ENCODE data around the gene C19orf25. TPM values are rescaled to one million over a fixed set of nuclear protein-coding genes. Genes with fewer than 3 reads are reported as not detected.
A peak's percentile ranks its signal among the peaks of the same experiment; 100 is the strongest.

C19orf25 gene
- total and polyA plus RNA-seq, 7 donors = 8.1 to 45.0 (median 19.9) TPM

DNA sequence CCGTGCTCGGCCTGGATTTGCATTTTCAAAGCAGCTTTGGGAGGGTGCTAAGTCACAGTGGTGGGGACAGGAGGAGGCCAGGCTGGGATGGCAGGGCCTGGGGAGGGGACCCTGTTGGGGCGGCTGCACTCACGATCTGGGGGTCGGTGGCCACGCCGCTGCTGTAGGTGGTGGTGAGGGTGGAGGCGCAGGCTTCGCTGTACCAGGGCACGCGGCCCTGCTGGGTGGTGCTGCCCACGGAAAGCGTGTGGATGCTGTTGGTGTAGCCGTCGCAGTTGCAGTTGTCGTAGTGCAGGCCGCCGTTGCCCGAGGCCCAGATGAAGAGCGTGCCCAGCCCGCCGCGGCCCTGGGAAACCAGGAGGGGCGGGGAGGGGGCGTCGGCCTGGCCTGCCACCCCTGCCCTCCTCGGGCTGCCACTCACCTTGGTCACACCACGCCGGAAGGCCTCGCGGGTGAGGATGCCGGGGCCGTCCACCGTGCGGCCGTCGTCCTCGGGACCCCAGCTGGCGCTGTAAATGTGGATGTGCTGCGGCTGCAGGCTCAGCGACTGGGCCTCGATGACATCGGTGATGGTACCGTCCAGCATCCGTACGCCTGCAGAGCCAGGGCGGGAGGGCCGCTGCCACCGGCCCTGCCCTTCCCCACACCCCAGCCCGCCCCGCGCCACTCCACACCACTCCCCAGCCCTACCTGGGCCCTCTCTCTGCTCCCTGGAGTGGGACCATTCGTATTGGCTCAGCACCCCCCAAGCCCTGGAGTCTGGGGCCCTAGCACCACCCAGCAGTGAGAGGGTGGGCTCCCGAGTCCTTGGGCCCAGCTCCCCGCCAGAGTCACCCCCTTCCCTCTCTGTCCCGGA lies 7.9 kb upstream of the C19orf25 start:
- no peak for ATAC-seq
- intact Hi-C loops (cut with DNase I) = no loop called here
- WGBS, 3 donors = 92% methylated on average over 47 to 56 of the region's 56 CpGs
- peaks cover 7% of the 10 kb centered on the region for H3K4me1 ChIP-seq
- H3K27ac ChIP-seq = no peak overlapping the region
- no peaks in the 10 kb centered on the region for H3K9me3 ChIP-seq
- no peaks in the 10 kb centered on the region for H3K36me3 ChIP-seq (ENCODE audit: insufficient read depth in 1 of 2, low read depth in 1 of 2)
- no peaks in the 10 kb centered on the region for H3K27me3 ChIP-seq (ENCODE audit: insufficient read depth in 3 of 3, low read length in 2 of 3)
- no peak for TF ChIP-seq CTCF (IDR thresholded peaks at IDR 0.05)
- peak in 1 of 2 donors; percentile 42 for DNase-seq
- no peak overlapping the region for H3K4me3 ChIP-seq

DNA sequence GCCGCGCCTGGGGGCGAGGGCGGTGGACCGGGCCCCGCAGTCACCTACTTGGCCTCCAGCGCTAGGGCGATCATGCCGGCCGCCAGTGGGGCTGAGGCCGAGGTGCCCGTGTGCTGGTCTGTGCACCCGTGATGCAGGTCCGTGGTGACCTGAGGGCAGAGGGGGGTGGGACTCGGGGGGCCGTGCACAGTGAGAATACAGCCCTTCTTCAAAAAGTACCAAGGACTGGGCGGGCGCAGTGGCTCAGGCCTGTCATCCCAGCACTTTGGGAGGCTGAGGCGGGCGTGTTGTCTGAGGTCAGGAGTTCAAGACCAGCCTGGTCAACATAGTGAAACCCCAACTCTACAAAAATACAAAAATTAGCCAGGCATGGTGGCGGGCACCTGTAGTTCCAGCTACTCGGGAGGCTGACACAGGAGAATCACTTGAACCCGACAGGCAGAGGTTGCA lies 5.0 kb upstream of the C19orf25 start:
- Histone ChIP-seq H3K36me3 (ENCODE audit: insufficient read depth in 1 of 2, low read depth in 1 of 2) (no peaks in the 10 kb centered on the region), H3K4me3 (no peak overlapping the region), H3K9me3 (no peaks in the 10 kb centered on the region), H3K27me3 (ENCODE audit: insufficient read depth in 3 of 3, low read length in 2 of 3) (no peaks in the 10 kb centered on the region), H3K27ac (no peak overlapping the region), H3K4me1 (no peaks in the 10 kb centered on the region)
- 88 to 93% (median 88%) methylated on average over 21 to 23 of the region's 23 CpGs for WGBS, 3 donors
- intact Hi-C loops (cut with DNase I) = no loop called here
- ATAC-seq (no peak), DNase-seq (peak in 1 of 2 donors; percentile 23)
- TF ChIP-seq CTCF (IDR thresholded peaks at IDR 0.05) = no peak

DNA sequence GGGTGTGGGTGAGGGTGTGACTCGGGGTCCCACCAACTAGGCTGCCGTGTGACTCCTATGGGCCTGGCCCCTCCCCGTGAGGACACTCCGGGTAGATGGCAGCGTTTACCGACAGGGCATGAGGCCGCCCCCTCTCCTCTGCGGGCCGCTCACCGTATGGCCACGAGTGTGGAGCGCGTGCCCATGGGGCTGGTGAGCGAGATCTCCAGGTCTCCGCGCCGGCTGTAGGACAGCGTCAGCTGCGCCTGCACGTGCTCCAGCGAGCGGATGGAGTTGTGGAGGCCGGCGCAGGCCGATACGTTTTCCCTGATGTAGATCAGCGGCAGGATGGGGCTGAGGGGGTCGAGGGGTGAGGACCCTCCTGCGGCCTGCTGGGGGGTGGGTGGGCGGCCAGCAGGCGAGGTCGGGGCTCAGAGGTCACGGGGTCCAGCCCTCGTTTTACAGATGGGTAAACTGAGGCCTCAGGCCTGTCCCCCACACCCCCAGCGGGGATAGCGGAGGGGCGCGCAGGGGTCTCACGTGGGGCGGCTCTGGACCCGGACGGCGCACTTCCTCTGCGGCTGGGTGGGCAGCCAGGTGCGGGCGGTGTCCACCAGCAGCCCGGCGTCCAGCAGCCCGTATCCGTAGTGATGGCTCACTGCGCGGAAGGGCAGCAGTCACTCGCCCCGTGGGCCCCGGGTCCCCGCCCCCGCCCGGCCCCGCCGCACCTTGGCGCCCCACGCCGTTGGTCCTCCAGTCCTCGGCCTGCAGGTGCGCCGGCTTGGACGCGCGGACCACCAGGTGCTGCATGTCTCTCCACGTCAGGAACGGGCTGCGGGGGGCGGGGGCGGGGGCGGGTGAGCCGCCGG lies 4.3 kb upstream of the C19orf25 start:
- H3K9me3 ChIP-seq = no peaks in the 10 kb centered on the region
- intact Hi-C loops (cut with DNase I) = no loop called here
- no peak for ATAC-seq
- 89 to 92% (median 91%) methylated on average over 70 to 77 of the region's 77 CpGs for WGBS, 3 donors
- H3K27ac ChIP-seq = no peak overlapping the region
- DNase-seq = peak; percentile 13 to 46
- no peak overlapping the region for H3K4me3 ChIP-seq
- H3K27me3 ChIP-seq (ENCODE audit: insufficient read depth in 3 of 3, low read length in 2 of 3) = no peaks in the 10 kb centered on the region
- no peaks in the 10 kb centered on the region for H3K36me3 ChIP-seq (ENCODE audit: insufficient read depth in 1 of 2, low read depth in 1 of 2)
- no peak for TF ChIP-seq CTCF (IDR thresholded peaks at IDR 0.05)
- H3K4me1 ChIP-seq = no peaks in the 10 kb centered on the region

- 79 to 83% (median 79%) methylated on average over 37 of the region's 37 CpGs for WGBS, 3 donors
- TF ChIP-seq CTCF (IDR thresholded peaks at IDR 0.05) = no peak
- H3K36me3 ChIP-seq (ENCODE audit: insufficient read depth in 1 of 2, low read depth in 1 of 2) = no peaks in the 10 kb centered on the region
- no peak for ATAC-seq
- no peak overlapping the region for H3K27ac ChIP-seq
- peaks cover 8% of the 10 kb centered on the region for H3K4me1 ChIP-seq
- no peaks in the 10 kb centered on the region for H3K27me3 ChIP-seq (ENCODE audit: insufficient read depth in 3 of 3, low read length in 2 of 3)
- intact Hi-C loops (cut with DNase I) = no loop called here
- H3K4me3 ChIP-seq = no peak overlapping the region
- DNase-seq = peak in 1 of 2 donors; percentile 44
- H3K9me3 ChIP-seq = no peaks in the 10 kb centered on the region
These were observed 3.5 kb upstream of the C19orf25 start for GRCh38 chr19:1482361-1483130.

Measured in psoas muscle (tissue), 8 donors.